Activated CD8-positive, alpha-beta memory T cell treated with anti-CD3 and anti-CD28 coated beads, Interleukin-2, amount 50 U/mL, for 1 hour (primary cell): ENCODE data around the gene STUB1.
"Not testable (repeated sequence)": the region's sequence is repeated elsewhere in the genome, so short reads cannot be mapped to it uniquely, and the experiment has no call there.

Experiments
- DNase-seq: peaks from one replicate; pipeline ENCODE4 v3.0.0-alpha.2; 2020; ENCODE audit errors: extremely low read depth

The STUB1 gene

DNA sequence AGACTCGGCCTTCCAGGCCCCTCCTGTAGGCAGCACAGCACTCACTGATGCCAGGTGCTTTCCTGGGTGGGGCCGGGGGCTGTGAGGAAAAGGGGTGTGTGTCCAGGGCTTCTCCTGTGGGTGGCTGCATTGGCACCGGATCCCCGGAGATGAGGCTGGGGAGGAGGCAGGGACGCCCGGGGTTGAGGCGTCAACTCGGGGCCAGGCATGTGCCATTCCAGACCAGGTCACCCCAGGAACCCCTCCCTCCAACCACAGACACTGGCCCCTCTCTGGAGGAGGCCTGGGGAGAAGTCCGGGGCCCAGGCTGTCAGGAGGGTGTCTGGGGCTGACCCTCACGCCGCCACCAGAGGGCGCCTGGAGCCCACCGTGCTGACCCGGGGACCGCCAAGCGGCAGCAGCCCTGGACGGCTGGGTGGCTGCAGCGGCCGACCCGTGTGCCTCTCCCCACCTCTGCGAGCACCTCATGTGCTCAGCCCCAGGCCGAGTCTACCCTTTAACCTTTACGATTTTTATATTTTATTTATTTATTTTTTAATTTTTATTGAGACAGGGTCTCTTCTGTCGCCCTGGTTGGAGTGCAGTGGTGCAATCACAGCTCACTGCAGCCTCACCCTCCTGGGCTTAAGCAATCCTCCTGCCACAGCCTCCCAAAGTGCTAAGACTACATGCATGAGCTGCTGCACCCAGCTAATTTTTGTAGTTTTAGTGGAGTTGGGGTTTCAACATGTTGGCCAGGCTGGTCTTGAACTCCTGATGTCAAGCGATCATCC lies 31.5 kb downstream of the STUB1 start:
- DNase-seq, result no peak

DNA sequence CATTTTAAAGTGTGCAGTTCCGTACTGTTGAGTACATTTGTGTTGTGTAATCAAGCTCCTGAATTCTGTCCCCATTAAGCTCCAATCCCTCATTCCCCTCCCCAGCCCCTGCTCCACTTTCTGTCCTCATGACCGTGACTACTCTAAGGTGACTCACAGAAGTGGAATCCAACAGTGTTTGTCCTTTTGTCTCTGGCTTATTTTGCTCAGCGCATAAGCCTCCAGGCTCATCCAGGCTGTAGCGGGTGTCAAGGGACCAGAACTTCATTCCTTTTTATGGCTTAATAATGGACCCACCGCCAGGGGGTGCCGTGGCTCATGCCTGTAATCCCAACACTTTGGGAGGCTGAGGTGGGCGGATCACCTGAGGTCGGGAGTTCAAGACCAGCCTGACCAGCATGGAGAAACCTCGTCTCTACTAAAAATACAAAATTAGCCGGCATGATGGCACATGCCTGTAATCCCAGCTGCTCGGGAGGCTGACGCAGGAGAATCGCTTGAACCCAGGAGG lies 32.6 kb downstream of the STUB1 start:
- DNase-seq, result not testable (repeated sequence)

DNA sequence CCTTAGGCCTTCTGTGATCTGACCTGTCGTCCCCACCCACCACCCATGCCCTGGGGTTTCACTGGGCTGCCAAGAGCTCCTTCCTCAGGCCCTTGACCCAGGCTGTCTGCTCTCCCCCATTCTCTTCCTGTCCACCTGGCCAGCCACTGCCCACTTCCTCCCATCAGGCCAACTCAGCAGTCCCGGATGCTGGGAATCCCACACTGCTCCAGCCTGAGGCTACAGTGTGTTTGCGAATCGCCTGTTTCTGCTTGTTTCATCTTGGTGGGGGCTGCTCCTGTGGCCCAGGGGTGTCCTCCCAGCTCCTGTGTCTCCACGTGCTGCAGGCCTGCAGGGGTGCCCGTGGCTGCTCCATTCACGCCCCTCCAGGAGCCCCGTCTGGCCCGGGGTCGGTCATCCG lies 33.9 kb downstream of the STUB1 start:
- no peak for DNase-seq

DNA sequence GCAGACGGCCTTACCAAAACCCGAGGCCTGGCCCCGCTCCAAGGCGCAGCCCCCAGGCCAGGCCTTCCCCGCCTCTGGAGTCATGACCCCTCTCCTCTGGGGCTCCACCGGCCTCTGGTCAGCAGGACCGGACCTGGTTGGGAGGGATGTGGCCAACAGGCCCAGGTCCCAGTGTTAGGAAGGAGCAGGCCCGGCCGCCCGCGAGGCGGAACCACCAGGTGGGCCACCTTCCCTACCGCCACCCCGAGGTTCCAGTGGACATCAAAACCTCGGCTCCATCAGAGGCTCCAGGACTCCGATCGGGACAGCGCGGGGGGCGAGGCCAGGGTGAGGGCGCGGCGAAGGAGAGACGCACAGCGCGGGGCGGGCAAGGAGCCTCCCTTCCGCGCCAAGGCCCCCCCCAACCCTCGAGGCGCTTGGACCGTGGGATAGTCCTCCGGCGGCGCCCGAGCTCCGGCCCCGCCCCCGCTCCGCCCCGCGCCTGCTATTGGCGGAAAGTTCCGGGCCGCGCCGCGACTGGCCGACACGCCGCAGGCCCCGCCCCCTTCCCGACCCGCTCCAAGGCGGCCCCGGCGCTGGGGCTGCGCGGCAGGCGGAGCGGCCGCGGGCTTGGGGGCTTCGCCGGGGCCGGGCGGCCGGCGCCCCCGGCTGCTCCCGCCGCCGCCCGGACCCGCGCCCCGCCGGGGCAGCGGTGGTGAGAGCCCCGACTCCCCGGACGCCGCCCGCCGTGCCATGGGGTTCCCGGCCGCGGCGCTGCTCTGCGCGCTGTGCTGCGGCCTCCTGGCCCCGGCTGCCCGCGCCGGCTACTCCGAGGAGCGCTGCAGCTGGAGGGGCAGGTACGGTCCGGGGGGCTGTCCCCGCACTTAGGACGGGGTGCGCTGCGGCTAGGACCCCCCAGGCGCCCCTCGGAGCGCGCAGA lies 34.6 kb downstream of the STUB1 start, which contains the start of gene METRN:
TSS of gene METRN (plus strand) at position 561 of the 919 bp plus-strand sequence. CDS start at position 733, 172 bp downstream.
- peak; percentile 65 for DNase-seq

DNA sequence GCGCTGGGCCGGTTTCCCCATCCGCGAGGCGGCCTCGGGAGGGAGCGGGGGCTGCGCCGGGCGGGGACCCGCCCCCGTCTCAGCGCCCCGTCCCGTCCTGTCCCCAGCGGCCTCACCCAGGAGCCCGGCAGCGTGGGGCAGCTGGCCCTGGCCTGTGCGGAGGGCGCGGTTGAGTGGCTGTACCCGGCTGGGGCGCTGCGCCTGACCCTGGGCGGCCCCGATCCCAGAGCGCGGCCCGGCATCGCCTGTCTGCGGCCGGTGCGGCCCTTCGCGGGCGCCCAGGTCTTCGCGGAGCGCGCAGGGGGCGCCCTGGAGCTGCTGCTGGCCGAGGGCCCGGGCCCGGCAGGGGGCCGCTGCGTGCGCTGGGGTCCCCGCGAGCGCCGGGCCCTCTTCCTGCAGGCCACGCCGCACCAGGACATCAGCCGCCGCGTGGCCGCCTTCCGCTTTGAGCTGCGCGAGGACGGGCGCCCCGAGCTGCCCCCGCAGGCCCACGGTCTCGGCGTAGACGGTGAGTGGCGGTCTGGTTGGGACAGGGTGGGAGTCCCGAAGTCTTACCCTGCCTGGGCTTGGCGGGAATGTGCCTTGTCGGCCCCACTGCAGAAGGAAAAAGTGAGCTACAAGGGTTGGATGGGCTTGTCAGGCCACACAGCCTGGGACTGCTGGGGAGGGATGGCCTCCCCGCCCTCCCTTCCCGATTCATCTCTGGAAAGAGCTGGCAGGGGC lies 35.4 kb downstream of the STUB1 start:
- no peak for DNase-seq

DNA sequence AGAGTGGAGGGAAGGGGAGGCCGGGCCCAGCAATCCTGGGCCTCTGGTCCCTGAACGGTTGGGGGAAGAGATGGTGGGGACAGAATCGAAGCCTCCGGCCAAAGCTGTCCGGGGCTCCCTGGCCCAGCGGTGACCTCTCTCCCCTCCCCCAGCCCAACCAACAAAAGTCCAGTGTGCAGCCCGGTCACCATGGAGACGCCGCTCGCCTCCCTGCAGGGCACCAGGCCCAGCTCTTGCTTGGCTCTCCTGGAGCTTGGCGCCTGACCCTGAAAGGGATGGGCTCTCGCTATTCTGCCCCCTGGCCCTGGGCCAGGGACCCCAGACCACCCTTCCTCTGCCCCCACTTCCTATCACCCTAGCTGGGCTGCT lies 36.0 kb downstream of the STUB1 start:
- no peak for DNase-seq

DNA sequence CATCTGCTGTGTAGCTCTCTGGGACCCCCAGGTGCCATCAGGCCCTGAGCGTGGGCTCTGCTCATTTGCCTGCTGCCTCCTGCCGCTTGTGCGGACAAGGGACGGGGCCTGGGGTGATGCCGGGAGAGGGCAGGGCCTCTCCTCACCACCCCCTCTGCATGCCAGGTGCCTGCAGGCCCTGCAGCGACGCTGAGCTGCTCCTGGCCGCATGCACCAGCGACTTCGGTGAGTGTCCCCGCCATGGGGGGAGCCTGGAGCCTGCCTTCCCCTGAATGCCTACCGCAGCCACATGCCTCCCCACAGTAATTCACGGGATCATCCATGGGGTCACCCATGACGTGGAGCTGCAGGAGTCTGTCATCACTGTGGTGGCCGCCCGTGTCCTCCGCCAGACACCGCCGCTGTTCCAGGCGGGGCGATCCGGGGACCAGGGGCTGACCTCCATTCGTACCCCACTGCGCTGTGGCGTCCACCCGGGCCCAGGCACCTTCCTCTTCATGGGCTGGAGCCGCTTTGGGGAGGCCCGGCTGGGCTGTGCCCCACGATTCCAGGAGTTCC lies 36.6 kb downstream of the STUB1 start:
- no peak for DNase-seq

DNA sequence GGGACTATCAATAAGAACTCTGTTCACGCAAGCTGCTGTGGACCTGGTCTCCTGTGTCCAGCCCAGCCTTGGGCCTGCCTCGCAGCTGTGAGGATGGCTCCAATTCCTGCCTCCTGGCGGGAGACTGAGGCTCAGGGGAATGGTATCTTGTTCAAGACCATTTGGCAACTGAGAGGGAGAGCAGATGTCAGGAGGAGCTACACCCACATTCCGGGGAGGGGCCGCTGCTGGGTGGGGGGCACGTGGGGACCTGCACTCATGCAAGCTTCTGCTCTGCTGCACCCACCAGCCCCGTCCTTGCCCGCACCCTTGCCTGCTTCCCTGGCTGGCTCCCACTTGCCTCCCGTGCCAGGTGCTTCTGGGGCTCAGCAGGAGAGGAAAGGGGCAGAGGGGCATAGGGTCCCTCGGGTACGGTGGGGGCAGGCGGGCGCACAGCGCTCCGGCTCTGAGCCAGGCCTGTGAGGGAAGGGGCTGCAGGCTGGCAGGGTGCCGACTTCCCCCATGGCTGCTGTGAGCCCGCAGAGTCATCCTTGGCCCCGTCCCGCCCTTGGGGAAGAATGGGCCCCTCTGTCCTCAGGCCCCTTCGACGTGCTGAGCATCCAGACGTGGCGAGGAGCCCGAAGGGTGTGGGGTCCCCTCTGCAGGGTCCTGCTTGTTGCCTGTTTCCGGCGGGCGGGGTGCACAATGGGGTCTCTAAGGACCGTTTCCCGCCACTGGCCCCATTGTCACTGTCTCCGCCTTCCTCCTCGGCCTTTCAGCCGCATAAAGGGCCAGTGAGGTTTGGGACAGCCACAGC lies 37.4 kb downstream of the STUB1 start:
- DNase-seq, result no peak

GRCh38 chr16:718389-718788 lies 38.2 kb downstream of the STUB1 start:
- DNase-seq, result no peak

DNA sequence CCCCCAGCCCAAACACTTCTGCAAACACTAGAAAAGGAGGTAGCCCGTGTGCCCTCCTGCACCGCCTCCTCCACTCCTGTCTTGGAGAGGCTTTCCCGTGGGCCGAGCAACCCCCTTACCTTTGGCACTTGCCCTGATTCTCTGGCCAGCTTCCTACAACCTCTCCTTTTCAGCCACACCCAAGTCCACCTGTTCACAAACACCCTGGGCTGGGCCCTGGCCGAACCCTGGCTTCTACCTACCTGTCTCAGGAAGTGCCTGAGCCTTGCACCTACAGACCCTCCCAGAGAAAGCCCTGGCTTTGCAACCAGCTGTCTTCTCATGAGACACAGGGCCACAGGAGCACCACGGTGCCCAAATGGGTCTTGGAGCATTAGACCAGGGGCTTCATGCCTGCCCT lies 38.7 kb downstream of the STUB1 start:
- no peak for DNase-seq

DNA sequence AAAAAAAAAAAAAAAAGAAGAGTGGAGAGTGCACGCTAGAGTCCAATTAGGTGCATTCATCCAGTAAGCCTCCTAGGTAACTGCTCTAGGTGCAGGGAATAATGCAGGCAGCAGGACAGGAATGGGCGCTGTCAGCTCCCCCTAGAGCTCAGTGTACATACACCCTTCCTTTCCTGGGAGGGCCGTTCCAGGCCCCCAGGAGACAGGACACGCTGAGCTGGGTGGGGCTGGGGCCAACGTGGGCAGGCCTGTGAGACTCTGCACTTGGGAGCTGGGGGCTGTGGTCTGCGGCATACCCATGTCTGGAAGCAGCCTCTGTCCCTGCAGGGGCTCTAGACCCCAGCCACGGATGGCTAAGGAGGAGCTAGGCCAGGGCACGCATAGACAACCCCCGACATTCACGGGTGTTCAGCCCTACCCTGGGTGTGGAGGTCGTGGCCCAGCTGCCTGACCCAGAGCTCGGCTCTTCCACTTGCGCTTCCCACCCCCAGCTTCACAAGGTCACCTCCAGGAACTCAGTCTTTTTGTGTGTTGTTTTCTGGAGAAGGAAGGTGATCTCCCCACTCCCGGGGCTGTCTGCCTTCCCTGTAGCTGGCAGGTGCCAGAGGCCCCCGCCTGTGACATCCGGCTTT lies 39.7 kb downstream of the STUB1 start:
- no peak for DNase-seq

DNA sequence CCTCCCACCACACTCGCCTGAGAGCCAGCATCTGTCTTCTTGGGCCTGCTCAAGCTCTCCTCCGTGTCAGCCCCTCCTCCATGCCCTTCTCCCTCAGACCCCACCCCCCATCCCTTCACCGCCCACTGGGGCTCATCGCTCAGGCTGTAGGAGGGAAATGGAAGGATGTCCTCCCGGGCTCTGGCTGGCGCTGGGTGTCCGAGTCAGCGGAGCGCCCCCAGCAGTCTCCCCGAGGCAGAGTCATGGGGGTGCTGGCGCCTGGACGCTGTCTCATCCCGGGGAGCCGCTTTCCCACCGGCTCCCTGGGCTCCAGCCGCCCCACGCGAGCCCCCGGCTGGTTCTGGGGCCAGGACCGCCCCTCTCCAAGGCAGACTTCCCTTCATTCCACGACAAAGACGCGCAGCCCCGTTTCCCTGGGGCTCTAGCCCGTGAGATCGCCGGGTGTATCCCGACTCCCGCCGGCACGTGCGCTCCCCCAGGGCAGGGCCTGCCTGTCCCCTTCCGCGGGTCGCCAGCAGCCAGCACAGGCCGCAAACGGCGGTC lies 40.3 kb downstream of the STUB1 start:
- DNase-seq, result no peak

DNA sequence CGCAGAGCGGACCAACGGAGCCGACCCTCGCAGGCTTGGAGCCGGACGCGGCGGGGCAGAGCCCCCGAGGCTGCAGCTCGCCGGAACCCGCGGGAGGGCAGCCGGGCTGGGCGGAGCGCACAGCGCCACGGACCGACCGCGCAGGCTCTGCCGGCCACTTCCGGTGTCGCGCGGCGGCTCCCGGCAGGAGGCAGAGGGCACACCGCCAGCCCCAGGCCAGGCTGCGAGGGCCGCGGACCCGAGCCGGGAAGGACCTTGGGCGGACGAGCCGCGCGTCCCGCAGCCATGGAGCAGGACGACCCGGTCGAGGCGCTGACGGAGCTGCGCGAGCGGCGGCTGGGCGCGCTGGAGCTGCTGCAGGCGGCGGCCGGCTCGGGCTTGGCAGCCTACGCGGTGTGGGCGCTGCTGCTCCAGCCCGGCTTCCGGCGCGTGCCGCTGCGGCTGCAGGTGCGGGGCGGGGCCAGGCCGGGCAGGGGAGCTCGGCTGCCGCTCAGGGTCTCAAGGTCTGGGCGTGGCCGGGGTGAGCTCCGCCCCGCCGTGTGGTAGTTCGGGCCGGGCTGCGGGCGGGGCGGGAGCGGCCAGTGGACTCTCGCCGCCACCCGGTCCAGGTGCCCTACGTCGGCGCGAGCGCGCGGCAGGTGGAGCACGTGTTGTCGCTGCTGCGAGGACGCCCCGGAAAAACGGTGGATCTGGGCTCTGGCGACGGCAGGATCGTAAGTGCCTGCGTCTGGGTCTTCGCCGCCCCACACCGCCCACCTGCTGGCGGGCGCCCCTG lies 41.0 kb downstream of the STUB1 start, which contains the start of gene ANTKMT:
TSS of gene ANTKMT (plus strand) at position 157 of the 775 bp plus-strand sequence. CDS start at position 286, 129 bp downstream.
- DNase-seq, result no peak

DNA sequence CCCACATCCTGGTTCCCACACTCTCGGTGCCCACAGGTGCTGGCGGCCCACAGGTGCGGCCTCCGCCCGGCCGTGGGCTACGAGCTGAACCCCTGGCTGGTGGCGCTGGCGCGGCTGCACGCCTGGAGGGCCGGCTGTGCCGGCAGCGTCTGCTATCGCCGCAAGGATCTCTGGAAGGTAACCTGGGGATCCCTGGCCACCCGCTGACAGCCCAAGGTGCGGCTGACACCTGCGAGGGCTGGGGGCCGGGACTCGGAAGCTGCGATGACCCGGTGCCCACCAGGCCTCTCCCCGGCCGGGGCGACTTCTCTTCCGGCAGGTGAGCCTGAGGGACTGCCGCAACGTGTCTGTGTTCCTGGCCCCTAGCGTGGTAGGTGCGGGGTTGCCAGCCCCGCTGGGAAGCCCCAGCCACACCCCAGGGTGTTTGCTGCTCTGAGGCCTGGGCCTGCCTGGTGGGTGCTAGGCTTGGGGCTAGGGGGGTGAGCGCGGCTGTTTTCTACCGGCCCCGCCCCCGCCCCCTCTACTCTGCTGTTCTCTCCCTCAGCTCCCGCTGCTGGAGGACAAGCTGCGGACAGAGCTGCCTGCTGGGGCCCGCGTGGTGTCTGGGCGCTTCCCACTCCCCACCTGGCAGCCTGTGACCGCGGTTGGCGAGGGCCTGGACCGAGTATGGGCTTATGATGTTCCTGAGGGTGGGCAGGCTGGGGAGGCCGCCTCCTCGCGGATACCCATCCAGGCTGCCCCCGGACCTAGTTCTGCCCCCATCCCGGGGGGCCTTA lies 41.7 kb downstream of the STUB1 start:
- no peak for DNase-seq

GRCh38 chr16:722835-723633 lies 42.8 kb downstream of the STUB1 start:
- no peak for DNase-seq

- DNase-seq, result no peak
Measured at GRCh38 chr16:723695-724094, 43.5 kb downstream of the STUB1 start.
